ENCODE measurements around the gene TREM2.

GRCh38 chr6:41150671-41151070 is 12.2 kb downstream of the TREM2 start:
- TF ChIP-seq RARB (CRISPR knock-in tag; IDR thresholded peaks at IDR 0.05) (no peak), PPARA (CRISPR knock-in tag; IDR thresholded peaks at IDR 0.05; ENCODE audit: borderline replicate concordance) (no peak), TOX (CRISPR knock-in tag; IDR thresholded peaks at IDR 0.05; ENCODE audit: borderline replicate concordance) (no peak), PATZ1 (CRISPR knock-in tag; IDR thresholded peaks at IDR 0.05; ENCODE audit: borderline replicate concordance) (no peak), GLIS3 (CRISPR knock-in tag; IDR thresholded peaks at IDR 0.05) (no peak), CREB5 (CRISPR knock-in tag; IDR thresholded peaks at IDR 0.05; ENCODE audit: low read depth) (no peak), ZFP3 (CRISPR knock-in tag; IDR thresholded peaks at IDR 0.05) (no peak)

Data from SK-N-SH treated with all-trans-retinoic acid at 6 μM for 48 hours (cell line).